ENCODE measurements around the gene GAR1.

DNA sequence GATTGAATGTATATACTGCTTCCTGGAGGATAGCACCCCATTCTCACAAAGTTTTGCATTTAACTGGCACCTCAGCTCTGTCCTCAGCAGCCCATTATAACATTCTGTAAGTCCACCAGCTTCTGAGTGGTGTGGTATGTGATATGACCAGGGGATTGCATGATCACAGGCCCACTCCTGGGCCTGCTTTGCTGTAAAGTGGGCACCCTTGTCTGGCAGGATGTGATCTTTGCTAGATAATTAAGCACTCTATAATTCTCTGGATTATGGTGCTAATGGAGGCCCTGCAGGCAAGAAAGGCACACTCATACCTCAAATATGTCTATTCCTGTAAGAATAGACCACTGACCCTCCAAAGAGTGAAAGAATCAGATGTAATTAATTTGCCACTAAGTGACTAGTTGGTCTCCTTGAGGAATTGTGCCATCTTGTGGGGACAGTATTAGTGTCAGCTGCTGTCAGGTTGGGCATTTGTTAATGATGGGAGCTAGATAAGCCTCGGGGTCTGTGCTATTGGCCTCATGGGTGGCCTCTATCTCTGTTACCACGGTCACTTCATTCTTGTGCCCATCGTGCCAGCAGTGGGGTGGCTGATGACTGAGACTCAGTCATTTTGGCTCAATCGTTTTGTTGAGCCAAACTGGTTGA, 11.5 kb upstream of the GAR1 start:
- no peak for TF ChIP-seq HNRNPK (IDR thresholded peaks at IDR 0.05; ENCODE audit: low read depth, low read length, poor library complexity, severe bottlenecking)
- no peak for TF ChIP-seq POLR2A (conservative IDR thresholded peaks at IDR 0.05)
- no peak for TF ChIP-seq ATF1 (CRISPR knock-in tag; IDR thresholded peaks at IDR 0.05)
- TF ChIP-seq ATF1 (tag; IDR thresholded peaks at IDR 0.05): no peak
- TF ChIP-seq ELK1 (CRISPR knock-in tag; IDR thresholded peaks at IDR 0.05): no peak
- no peak for TF ChIP-seq CBX5 (IDR thresholded peaks at IDR 0.05; ENCODE audit: borderline replicate concordance, low read depth)
- TF ChIP-seq E2F1 (CRISPR knock-in tag; IDR thresholded peaks at IDR 0.05): no peak

Data from K562 (cell line).